Common myeloid progenitor, CD34-positive (primary cell): Measurements from ENCODE around the gene OR10A2.
"Not testable (repeated sequence)": the region's sequence is repeated elsewhere in the genome, so short reads cannot be mapped to it uniquely, and the experiment has no call there.

ENCODE experiments used
- CTCF ChIA-PET: fragments of 350-600 bp; sonication (Branson Sonifier 250); formaldehyde crosslinking; loops from one replicate; lab custom pipeline; 2021; ENCODE audit warnings: antibody characterized with exemption; lab: Charles Lee
- POLR2A ChIA-PET: fragments of 350-600 bp; sonication (Branson Sonifier 250); formaldehyde crosslinking; loops from one replicate; lab custom pipeline; 2021; ENCODE audit warnings: antibody characterized with exemption; lab: Charles Lee
- DNase-seq, 3 donors: peaks; one replicate each; pipeline versions ENCODE4 v3.0.0 to v3.0.0-alpha.2; 2013
- H3K27ac ChIP-seq, 2 experiments: 1 replicate in 1 of 2; 2 replicates in 1 of 2; pipeline ENCODE4 v1.7.0; 2013; ENCODE audit warnings: inconsistent platforms in 2 of 2, low read length in 2 of 2, mild to moderate bottlenecking in 2 of 2, low read depth in 1 of 2, moderate library complexity in 1 of 2; ENCODE audit not compliant: severe bottlenecking in 2 of 2, insufficient read depth in 1 of 2, poor library complexity in 1 of 2
- H3K27me3 ChIP-seq, 5 experiments: replicated peaks in 2 of 5; 1 replicate in 3 of 5; 2 replicates in 2 of 5; pipeline versions ENCODE4 v1.6.1 to v1.7.0; 2013; ENCODE audit warnings: low read length in 4 of 5, mild to moderate bottlenecking in 2 of 5, moderate library complexity in 2 of 5, inconsistent platforms in 1 of 5; ENCODE audit not compliant: insufficient read depth in 5 of 5, control insufficient read depth in 4 of 5
- H3K36me3 ChIP-seq, 4 experiments: 1 replicate in 2 of 4; 2 replicates in 2 of 4; pipeline versions ENCODE4 v1.6.1 to v1.7.0; 2013; ENCODE audit warnings: low read length in 3 of 4, control low read depth in 1 of 4, mild to moderate bottlenecking in 1 of 4; ENCODE audit not compliant: control insufficient read depth in 4 of 4, insufficient read depth in 4 of 4
- H3K4me1 ChIP-seq, 4 experiments: 1 replicate in 3 of 4; 2 replicates in 1 of 4; pipeline versions ENCODE4 v1.6.1 to v1.7.1; 2013; ENCODE audit warnings: low read length in 3 of 4, mild to moderate bottlenecking in 3 of 4, control low read depth in 1 of 4, inconsistent platforms in 1 of 4, moderate library complexity in 1 of 4; ENCODE audit not compliant: control insufficient read depth in 4 of 4, insufficient read depth in 4 of 4; ENCODE audit errors: control extremely low read depth in 1 of 4
- H3K4me3 ChIP-seq, 7 experiments: 1 replicate in 4 of 7; 2 replicates in 3 of 7; pipeline versions ENCODE4 v1.5.1 to v1.7.0; 2013; ENCODE audit warnings: mild to moderate bottlenecking in 7 of 7, low read length in 6 of 7, moderate library complexity in 6 of 7, inconsistent platforms in 2 of 7, low read depth in 2 of 7, control low read depth in 1 of 7; ENCODE audit not compliant: insufficient read depth in 4 of 7, control insufficient read depth in 1 of 7; ENCODE audit errors: extremely low read depth in 1 of 7
- H3K9me3 ChIP-seq, 5 experiments: 1 replicate in 4 of 5; 2 replicates in 1 of 5; pipeline versions ENCODE4 v1.6.1 to v1.7.1; 2013; ENCODE audit warnings: low read length in 4 of 5, mild to moderate bottlenecking in 2 of 5, inconsistent platforms in 1 of 5, low read depth in 1 of 5, moderate library complexity in 1 of 5; ENCODE audit not compliant: control insufficient read depth in 4 of 5, insufficient read depth in 2 of 5; ENCODE audit errors: control extremely low read depth in 1 of 5
- WGBS: methylation state at CpG from one replicate; pipeline ENCODE4 v1.1.5; 2013; ENCODE audit not compliant: insufficient coverage; 5-methylcytosine and 5-hydroxymethylcytosine counted together

OR10A2 gene

DNA sequence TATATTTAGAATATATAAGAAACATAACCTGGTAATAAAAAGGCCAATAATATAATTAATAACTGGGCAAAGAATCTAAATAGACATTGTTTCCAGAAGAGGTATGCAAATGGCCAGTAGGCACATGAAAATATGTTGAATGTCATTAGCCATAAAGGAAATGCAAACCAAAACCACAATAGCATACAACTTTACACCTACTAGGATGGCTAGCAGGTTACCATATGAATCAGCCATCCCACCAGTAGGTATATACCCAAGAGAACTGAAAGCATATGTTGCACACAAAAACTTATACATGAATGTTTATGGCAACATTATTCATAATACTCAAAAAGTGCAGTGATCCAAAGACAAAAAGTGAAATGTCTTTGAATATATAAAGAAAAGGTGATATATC lies 32.2 kb downstream of the OR10A2 start:
- H3K27ac ChIP-seq: no peak overlapping the region
- H3K9me3 ChIP-seq: no peaks in the 10 kb centered on the region
- CTCF ChIA-PET: no interaction called here
- no peak for DNase-seq
- H3K27me3 ChIP-seq: no peaks in the 10 kb centered on the region
- POLR2A ChIA-PET: no interaction called here
- H3K4me1 ChIP-seq: no peaks in the 10 kb centered on the region
- no peaks in the 10 kb centered on the region for H3K36me3 ChIP-seq
- no peak overlapping the region for H3K4me3 ChIP-seq

DNA sequence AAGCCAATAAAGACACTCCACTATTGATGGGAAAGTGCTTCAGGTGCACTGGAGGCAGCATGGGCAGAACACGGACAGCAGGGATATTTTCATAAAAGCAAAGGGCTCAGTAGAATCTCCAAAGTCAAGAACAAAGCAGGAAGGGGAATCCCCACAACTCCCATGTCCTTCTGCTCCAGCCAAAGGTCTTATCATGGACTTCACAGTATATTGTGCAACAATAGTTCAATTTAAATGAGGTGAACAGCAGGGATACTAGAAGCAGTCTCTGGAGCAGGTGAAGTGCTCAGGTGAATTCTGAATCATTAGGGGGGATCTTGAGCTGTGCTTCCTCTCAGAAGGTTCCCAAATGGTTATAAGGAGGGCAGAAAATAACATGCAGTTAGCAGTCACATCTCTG lies 36.1 kb downstream of the OR10A2 start:
- H3K36me3 ChIP-seq: no peaks in the 10 kb centered on the region
- no peaks in the 10 kb centered on the region for H3K9me3 ChIP-seq
- no peak overlapping the region for H3K27ac ChIP-seq
- WGBS: no CpG with 5 or more reads among the region's 1 CpG
- H3K4me1 ChIP-seq: no peaks in the 10 kb centered on the region
- POLR2A ChIA-PET: no interaction called here
- H3K4me3 ChIP-seq: no peak overlapping the region
- no peak for DNase-seq
- H3K27me3 ChIP-seq: no peaks in the 10 kb centered on the region
- CTCF ChIA-PET: no interaction called here

DNA sequence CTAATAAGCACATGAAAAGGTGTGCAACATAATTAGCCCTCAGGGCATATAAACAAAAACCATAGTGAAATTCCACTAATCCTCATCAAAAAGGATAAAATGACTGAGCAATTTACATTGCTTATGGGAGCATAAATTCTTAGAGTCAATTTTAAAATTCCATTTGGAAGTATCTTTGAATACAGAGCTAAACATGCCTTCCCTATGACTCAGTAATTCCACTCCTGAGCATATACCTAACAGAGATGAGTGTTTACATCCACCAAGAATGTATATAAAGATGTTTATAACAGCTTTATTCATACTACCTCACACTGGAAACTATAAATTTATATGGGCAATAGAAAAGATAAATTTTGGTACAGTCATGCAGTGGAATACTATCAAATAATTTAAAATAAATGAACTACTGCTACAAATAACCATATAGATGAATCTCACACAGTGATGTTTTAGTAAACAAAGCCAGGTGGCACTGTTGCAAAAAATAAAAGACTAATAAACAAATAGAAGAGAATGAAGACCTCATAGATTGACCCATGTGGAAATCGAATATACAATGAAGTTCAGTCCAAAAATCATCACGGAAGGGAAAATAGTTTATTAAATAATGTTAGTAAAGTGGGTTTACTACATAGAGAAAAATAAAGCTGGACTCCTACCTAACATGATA lies 37.6 kb downstream of the OR10A2 start:
- no peak for DNase-seq
- Histone ChIP-seq H3K27ac (no peak overlapping the region), H3K36me3 (no peaks in the 10 kb centered on the region), H3K4me1 (no peaks in the 10 kb centered on the region), H3K9me3 (no peaks in the 10 kb centered on the region), H3K4me3 (no peak overlapping the region), H3K27me3 (no peaks in the 10 kb centered on the region)
- CTCF ChIA-PET: no interaction called here
- 82% methylated on average over 2 of the region's 2 CpGs for WGBS
- POLR2A ChIA-PET: no interaction called here

DNA sequence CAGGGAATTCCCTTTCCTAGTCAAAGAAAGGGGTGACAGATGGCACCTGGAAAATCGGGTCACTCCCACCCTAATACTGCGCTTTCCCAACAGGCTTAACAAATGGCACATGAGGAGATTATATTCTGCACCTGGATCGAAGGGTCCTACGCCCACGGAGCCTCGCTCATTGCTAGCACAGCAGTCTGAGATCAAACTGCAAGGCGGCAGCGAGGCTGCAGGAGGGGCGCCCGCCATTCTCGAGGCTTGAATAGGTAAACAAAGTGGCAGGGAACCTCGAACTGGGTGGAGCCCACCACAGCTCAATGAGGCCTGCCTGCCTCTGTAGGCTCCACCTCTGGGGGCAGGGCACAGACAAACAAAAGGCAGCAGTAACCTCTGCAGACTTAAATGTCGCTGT lies 41.9 kb downstream of the OR10A2 start:
- H3K9me3 ChIP-seq, H3K4me3 ChIP-seq, CTCF ChIA-PET, H3K27me3 ChIP-seq, POLR2A ChIA-PET, DNase-seq, H3K27ac ChIP-seq, H3K4me1 ChIP-seq, H3K36me3 ChIP-seq: not testable (repeated sequence)
- 97% methylated on average over 9 of the region's 13 CpGs for WGBS

DNA sequence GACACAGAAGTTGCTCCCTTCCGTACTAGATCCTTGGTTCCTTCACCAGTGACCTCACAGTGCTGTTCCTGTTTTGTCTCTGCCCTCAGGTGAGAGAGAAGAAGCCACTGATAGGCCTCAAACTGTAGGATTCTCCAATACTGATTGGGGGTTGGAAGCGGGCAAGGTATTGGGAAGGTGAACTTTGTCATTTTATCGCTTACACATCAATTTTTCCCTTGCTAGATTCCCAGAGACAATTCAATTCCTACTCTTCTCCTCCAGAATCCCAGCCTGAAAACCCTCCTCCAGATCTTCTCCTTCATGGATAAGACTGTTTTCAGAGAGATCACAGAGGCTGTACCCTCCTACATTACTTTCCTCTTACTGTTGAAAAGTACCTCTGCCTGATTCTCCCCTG lies 48.5 kb downstream of the OR10A2 start:
- no peaks in the 10 kb centered on the region for H3K27me3 ChIP-seq
- CTCF ChIA-PET: no interaction called here
- WGBS: 100% methylated on average over 2 of the region's 3 CpGs

DNA sequence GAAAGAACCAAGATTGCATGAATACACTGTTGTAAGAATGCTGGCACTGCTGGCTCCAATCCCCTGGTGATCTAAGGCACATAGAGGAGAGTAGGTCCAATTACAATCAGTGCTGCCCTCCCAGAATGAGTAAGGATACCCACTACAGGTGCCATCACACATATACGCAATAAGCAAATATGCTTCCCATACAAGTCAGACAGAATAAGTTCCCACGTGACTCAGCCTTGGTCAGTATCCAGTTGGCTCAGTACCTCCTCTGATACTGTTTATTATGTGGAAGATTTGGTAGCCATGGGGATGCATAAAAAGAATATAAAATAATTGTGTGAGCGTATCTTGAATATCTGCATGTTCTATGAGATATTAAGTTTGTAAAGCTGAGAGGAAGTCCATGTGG lies 49.1 kb downstream of the OR10A2 start:
- H3K4me1 ChIP-seq: peaks cover 0 to 2% (median 0%) of the 10 kb centered on the region in 4 experiments
- no peak overlapping the region for H3K27ac ChIP-seq
- H3K27me3 ChIP-seq: no peaks in the 10 kb centered on the region
- H3K4me3 ChIP-seq: no peak overlapping the region
- ChIA-PET POLR2A (no interaction called here), CTCF (no interaction called here)
- DNase-seq: peak in 1 of 3 donors; percentile 28
- 91% methylated on average over 1 of the region's 3 CpGs for WGBS
- H3K9me3 ChIP-seq: no peaks in the 10 kb centered on the region
- no peaks in the 10 kb centered on the region for H3K36me3 ChIP-seq

More for the DNA sequence above, 48.5 kb downstream of the OR10A2 start:
- Histone ChIP-seq H3K4me1 (peaks cover 0 to 2% (median 0%) of the 10 kb centered on the region in 4 experiments), H3K4me3 (no peak overlapping the region), H3K36me3 (no peaks in the 10 kb centered on the region), H3K27ac (no peak overlapping the region), H3K9me3 (no peaks in the 10 kb centered on the region)
- DNase-seq: no peak
- POLR2A ChIA-PET: no interaction called here

DNA sequence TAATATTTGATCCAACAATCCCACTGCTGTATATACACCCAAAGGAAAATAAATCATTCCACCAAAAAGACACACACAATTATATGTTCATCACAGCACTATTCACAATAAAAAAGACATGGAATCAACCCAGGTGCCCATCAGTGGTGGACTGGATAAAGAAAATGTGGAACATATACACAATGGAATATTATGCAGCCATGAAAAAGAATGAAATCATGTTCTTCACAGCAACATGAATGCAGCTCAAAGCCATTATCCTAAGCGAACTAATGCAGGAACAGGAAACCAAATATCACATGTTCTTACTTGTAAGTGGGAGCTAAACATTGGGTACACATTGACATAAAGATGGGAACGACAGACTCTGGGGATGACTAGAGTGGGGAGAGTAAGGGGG lies 56.8 kb downstream of the OR10A2 start:
- POLR2A ChIA-PET: no interaction called here
- H3K36me3 ChIP-seq: no peaks in the 10 kb centered on the region
- CTCF ChIA-PET: no interaction called here
- no peak for DNase-seq
- H3K9me3 ChIP-seq: no peaks in the 10 kb centered on the region
- no peaks in the 10 kb centered on the region for H3K27me3 ChIP-seq
- no peaks in the 10 kb centered on the region for H3K4me1 ChIP-seq
- H3K4me3 ChIP-seq: no peak overlapping the region
- WGBS: 100% methylated on average over 1 of the region's 2 CpGs
- no peak overlapping the region for H3K27ac ChIP-seq
